Activated gamma-delta T cell treated with anti-CD3 and anti-CD28 coated beads, Interleukin-2, amount 50 U/mL, for 16 hours (primary cell): Measurements from ENCODE around the gene KMT2C.

ENCODE experiments used
- DNase-seq: peaks from one replicate; pipeline ENCODE4 v3.0.0-alpha.2; 2020; ENCODE audit warnings: low read depth

Gene KMT2C

DNA sequence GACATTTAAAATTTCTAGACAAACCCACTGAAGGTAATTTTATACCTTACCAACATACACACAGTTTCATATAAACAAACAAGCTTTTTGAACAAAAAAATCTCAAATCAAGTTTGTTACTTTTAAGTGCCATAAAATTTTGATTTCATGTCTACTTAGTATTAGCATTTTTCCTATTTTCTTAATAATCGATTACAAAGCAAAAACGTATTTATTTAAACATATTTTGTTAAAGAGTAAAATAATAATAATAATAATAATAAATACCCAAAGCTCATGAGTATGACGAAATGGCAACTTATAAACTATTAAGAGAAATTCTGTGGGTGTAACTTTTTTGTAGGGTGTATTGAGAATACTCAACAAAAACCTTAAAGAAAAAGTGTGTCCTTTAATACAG lies 232.7 kb downstream of the KMT2C start:
- DNase-seq, result no peak

GRCh38 chr7:152202056-152202455 lies 233.7 kb downstream of the KMT2C start:
- DNase-seq, result no peak

DNA sequence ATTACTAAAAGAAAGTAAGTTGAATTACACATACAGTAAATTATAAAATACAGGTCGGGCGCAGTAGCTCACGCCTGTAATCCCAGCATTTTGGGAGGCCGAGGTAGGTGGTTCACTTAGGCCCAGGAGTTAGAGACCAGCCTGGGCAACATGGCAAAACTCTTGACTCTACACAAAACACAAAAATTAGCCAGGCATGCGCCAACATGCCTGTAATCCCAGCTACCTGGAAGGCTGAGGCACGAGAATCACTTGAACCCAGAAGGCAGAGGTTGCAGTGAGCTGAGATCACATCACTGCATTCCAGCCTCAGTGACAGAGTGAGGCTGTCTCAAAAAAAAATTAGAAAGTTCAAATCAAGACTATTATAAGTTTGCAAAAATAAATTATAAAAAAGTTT lies 235.4 kb downstream of the KMT2C start:
- no peak for DNase-seq

GRCh38 chr7:152196391-152196790 lies 239.4 kb downstream of the KMT2C start:
- DNase-seq, result no peak

DNA sequence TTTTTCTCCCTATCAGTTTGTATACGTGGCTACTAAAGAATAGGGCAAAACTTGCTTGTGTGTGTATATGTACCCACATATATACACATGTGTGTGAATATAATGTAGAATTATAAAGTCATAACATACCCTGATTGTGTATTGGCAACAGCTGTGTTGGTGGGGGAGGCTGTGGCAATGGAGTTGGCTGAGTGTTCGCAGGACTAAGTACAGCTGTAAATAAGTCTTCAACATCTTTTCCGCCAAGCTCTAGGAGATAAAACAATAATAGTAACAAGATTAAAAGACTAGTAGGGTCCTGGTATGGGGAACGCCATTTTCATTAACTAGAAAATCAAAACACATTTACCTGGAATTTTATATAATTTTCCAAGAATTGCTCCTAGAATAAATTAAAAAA lies 241.9 kb downstream of the KMT2C start:
- DNase-seq, result no peak

- DNase-seq, result no peak
Observed at GRCh38 chr7:152189061-152189460, 246.7 kb downstream of the KMT2C start.

DNA sequence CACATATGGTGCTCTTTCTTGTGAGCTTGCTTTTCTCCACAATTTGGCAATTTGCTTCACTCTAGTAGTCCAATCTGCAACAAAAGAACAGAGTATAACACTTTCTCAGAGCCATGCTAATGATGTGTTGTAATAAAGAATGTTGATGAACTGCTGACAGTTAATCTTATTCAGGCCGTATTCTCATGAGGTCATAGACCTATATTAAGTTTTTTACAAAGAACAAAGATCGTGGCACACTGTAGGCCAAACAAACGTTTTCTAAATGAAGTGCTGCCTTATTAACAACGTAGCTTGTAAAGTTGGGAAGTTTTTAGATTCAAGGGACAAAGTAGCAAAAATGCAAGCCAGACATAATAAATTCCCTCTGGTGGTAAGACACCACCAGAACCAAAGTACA lies 250.2 kb downstream of the KMT2C start:
- DNase-seq, result no peak

GRCh38 chr7:152180587-152180986 lies 255.2 kb downstream of the KMT2C start:
- DNase-seq, result no peak

GRCh38 chr7:152180048-152180447 lies 255.8 kb downstream of the KMT2C start:
- no peak for DNase-seq

GRCh38 chr7:152178405-152179058 lies 257.3 kb downstream of the KMT2C start:
- DNase-seq, result no peak

DNA sequence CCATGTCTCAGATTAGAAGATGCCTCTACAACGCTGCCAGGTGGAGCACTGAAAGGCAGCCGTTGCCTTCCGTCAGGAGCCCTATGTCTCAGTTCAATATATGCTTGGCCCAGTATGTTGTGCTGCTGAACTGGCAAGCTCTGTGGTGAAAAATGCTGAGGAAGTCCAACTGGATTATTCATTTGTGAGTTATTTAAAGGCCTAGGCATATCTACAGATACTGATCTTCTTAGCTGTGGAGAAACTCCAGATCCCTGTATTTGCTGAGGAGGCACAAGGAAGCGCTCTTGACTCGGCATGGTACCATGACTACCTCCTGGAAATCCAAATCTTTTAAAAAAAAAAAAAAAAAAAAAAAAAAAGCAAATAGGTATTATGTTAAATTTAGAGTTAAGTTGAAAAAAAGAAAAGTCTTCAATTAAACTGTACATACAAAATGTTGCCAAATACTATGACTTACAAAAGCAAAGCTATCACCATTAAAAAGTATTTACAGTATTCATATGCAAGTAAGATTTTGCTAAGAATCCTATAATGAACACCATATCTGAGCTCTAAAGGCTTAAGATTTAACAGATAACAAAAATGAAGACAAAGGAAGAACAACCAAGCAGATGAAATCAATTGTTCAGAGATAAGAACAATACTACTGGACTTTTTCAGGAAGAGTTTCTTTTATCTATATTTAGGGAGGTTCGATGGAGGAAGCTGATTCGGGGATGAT lies 258.0 kb downstream of the KMT2C start:
- DNase-seq, result no peak

DNA sequence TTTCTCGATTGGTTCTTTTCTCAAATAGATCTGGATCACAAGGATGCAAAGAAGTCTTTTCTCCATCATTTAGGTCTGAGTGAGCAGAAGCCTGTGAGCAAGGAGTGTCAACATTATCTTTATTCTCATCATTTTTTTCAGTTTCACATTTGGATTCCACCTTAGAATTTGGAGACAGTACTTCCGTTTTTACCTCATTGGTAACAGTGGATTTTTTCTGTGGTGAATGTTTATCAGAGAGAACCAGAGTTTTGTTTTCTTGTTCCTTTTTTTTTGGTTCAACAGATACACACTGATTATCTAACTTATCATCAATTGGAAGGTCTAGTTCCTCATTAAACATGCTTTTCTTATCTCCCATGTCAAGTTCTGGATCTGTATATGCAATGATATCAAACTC lies 259.0 kb downstream of the KMT2C start:
- no peak for DNase-seq

DNA sequence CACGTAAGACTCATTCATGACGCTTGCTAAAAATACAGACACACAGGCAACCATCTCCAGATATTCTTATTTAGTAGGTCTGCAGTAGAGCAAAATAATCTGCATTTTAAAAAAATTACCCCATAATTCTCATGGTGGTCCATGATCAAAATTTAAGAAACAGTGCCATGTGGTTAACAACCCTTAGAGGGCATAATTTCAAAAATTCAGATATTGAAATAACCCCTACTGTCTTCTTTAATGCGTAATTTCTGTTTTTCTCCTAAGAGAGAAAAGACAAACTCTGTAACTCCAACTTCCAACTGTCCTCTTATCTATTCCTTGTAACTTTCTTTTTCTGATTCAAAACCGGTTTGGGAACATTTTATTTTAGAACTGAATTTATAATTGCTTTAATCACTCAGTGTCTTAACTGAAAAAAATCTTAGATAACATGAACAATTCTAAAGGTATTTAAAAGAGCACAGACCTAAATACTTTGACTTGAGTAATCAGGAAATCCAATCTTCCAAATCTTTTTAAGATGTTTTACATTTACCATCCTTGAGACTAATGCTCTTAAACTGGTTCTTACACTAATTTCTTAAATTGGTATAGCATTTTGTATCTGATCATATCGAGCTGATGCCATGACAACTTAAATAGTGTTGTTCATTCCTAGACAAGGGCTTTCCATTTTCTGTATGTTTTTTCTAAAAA lies 262.3 kb downstream of the KMT2C start:
- no peak for DNase-seq

DNA sequence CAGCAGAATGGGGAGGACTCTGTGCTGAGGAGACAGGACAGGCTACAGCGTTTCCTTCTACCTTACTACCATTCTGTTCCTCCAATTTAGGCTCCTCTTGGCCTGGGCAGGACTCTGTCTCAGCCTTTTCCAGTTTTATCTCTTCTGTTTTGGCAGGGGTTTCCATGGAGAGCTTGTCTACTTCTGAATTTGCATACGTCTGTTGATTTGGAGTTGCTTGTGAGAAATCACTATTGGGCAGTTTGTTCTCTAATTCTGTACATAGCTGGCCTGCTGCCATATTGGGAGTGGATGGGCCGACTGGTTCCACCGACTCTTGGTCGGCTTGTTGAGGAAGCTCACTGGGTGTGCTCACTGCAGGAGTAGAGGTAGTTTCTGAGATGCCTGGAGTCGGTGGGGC lies 273.5 kb downstream of the KMT2C start:
- DNase-seq, result no peak

GRCh38 chr7:152161171-152161570 lies 274.6 kb downstream of the KMT2C start:
- no peak for DNase-seq

DNA sequence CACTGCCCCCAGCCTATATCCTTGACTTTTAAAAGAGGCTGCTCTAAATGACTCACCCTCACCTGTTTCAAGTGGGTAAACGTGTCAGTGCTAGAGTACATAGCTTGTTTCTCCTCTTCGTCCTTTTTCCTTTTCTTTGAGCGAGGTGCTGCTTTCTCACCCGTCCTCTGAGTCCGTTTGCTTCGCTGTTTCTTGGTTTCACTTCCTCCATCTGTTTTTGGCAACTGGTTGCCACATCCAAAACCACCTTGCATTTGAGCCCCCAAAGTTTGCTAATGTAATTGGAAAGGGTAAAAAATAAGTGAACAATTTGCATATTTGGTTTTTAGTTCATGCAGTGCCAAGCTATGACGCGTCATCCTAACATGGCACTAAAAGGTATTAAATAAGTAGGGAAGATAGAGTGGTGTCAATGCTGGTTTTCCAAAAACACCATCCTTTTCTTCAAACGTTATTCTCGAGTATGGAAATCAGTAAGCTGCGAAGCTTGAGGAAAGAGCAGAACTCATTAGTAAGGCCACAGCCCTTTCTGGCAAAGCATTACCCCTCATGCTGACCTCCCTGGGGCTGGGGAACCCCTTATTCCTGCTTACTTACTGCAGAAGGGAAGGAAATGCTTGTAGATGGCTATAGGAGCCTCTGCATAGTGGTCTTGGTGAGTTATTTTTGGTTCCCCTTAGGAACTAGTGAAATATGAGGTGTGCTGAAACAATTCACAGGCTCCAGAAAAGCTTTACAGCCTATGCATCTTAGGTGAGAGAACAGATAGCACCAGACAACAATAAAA lies 276.8 kb downstream of the KMT2C start:
- DNase-seq, result no peak

- DNase-seq, result no peak
Observed at GRCh38 chr7:152152267-152152666, 283.5 kb downstream of the KMT2C start.

DNA sequence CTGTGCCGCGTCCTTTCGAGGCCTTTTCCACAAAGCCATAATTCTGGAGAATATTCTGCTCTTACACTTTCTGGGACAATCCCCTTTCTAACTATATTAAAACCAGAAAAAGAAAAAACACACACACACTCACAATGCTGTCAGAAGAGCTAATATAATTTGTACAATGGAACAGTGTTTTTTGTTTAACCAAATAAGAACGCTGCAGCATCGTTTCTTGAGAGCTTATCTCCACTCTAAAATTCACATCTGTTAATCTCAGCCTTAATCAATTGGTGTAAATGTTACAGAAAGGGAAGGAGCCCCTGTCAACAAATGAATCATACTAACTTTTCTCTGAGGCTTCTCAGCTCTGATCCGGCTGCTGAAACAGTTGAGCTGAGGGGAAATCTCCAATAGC lies 286.4 kb downstream of the KMT2C start:
- DNase-seq, result no peak

GRCh38 chr7:152148706-152149105 lies 287.1 kb downstream of the KMT2C start:
- DNase-seq, result no peak

GRCh38 chr7:152145853-152146466 lies 289.8 kb downstream of the KMT2C start:
- no peak for DNase-seq

DNA sequence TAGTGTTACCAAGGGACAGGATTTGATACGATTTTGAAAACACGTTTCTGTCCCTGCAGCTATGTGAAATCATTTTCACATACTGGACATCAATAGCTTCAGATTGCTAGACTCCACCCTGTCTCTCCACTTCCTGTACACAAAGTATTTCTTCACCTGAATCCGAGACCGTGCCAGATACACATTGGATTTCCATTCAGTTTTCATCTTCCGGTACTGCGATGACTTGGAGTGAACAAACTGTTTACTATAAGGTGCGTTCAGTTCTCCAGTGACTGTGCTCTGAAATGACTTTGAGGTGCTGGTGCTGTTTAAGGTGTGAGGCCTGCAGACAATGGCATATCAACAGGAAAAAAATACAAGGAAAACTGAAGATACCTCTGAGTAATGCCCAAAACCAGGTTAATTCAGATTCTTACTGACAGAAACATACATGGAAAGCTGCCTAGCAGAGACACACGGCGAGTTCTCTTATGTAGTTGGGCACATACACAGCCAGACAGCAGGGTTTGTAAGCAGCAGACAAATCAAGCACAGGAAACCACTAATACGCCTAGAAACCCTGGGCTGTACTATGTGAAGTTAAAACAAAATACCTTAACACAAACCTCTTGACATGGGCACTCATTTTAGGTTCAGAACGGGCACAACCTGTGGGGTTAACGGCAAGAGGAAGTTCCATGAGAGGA lies 291.1 kb downstream of the KMT2C start:
- no peak for DNase-seq
